Esophagus muscularis mucosa (tissue), 4 donors: ENCODE data around the gene TRIM63. TPM values are rescaled to one million over a fixed set of nuclear protein-coding genes. Genes with fewer than 3 reads are reported as not detected.

Experiments
- DNase-seq: peaks from one replicate; pipeline ENCODE4 v3.0.0-alpha.2; 2017; ENCODE audit errors: extremely low spot score
- H3K27ac ChIP-seq, 4 donors: fragments of 200-600 bp; sonication (generic); replicated peaks in 1 of 4; 1 replicate in 3 of 4; 2 replicates in 1 of 4; pipeline ENCODE4 v1.5.1; 2016 to 2019; ENCODE audit warnings: mild to moderate bottlenecking in 1 of 4
- H3K27me3 ChIP-seq, 4 donors: fragments of 200-600 bp; sonication (generic); one replicate each; pipeline versions ENCODE4 v1.5.1 to v1.6.0; 2016 to 2019
- H3K36me3 ChIP-seq, 4 donors: fragments of 200-600 bp; sonication (generic); one replicate each; pipeline ENCODE4 v1.5.1; 2016 to 2019
- H3K4me1 ChIP-seq, 4 donors: fragments of 200-600 bp; sonication (generic); one replicate each; pipeline ENCODE4 v1.5.1; 2016 to 2019
- H3K4me3 ChIP-seq, 4 donors: fragments of 200-600 bp; sonication (generic); 1 replicate in 2 of 4; 2 replicates in 2 of 4; pipeline ENCODE4 v1.5.1; 2016 to 2019; ENCODE audit warnings: mild to moderate bottlenecking in 4 of 4, moderate library complexity in 1 of 4
- H3K9me3 ChIP-seq, 4 donors: fragments of 200-600 bp; sonication (generic); 1 replicate in 3 of 4; 2 replicates in 1 of 4; pipeline ENCODE4 v1.5.1; 2016 to 2019
- EP300 ChIP-seq: sonication (generic); formaldehyde crosslinking; IDR thresholded peaks from one replicate; pipeline ENCODE4 v1.6.1; 2017; ENCODE audit warnings: antibody characterized with exemption
- POLR2A ChIP-seq: fragments of 450-650 bp; IDR thresholded peaks from one replicate; pipeline ENCODE4 v1.6.1; 2017; ENCODE audit warnings: antibody characterized with exemption, moderate library complexity, mild to moderate bottlenecking, low read depth
- POLR2AphosphoS5 ChIP-seq, 2 donors: sonication (generic); formaldehyde crosslinking; IDR thresholded peaks; one replicate each; pipeline ENCODE4 v1.6.1; 2017; ENCODE audit warnings: antibody characterized with exemption in 2 of 2
- WGBS: methylation state at CpG from one replicate; pipeline ENCODE4 v1.1.5; 2018; 5-methylcytosine and 5-hydroxymethylcytosine counted together
- intact Hi-C: fragments of 100-400 bp; cut with DNase I; formaldehyde crosslinking; loops from one replicate; pipeline ENCODE4 v1.15.1; 2023
- total RNA-seq, 4 donors: library from RNA; depleted of rRNA; stranded (reverse); fragments of >200 nt; gene quantifications; one replicate each; pipeline versions ENCODE4 v1.1.0 to v1.2.1, GENCODE V29; 2016
- TF ChIP-seq, protein P1 (sequence below), 3 experiments: fragments of 200-600 bp in 2 of 3; fragments of 450-650 bp in 1 of 3; sonication (generic) in 2 of 3; IDR thresholded peaks; one replicate each; pipeline ENCODE4 v1.5.1; 2017 to 2019; ENCODE audit warnings: antibody characterized with exemption in 3 of 3, mild to moderate bottlenecking in 2 of 3, moderate library complexity in 1 of 3

TRIM63 gene
- total RNA-seq, 4 donors from 2014 or later = 0.42 to 4.1 (median 2.1) TPM; not detected in 1

- Histone ChIP-seq H3K27ac (no peak overlapping the region), H3K4me3 (no peak overlapping the region), H3K4me1 (peaks cover 0 to 4% (median 0%) of the 10 kb centered on the region in 4 donors), H3K27me3 (peaks cover 0 to 30% (median 2%) of the 10 kb centered on the region in 4 donors), H3K36me3 (no peaks in the 10 kb centered on the region), H3K9me3 (no peaks in the 10 kb centered on the region)
- TF ChIP-seq, protein P1, sequence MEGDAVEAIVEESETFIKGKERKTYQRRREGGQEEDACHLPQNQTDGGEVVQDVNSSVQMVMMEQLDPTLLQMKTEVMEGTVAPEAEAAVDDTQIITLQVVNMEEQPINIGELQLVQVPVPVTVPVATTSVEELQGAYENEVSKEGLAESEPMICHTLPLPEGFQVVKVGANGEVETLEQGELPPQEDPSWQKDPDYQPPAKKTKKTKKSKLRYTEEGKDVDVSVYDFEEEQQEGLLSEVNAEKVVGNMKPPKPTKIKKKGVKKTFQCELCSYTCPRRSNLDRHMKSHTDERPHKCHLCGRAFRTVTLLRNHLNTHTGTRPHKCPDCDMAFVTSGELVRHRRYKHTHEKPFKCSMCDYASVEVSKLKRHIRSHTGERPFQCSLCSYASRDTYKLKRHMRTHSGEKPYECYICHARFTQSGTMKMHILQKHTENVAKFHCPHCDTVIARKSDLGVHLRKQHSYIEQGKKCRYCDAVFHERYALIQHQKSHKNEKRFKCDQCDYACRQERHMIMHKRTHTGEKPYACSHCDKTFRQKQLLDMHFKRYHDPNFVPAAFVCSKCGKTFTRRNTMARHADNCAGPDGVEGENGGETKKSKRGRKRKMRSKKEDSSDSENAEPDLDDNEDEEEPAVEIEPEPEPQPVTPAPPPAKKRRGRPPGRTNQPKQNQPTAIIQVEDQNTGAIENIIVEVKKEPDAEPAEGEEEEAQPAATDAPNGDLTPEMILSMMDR (IDR thresholded peaks at IDR 0.05) = no peak
- TF ChIP-seq POLR2A = no peak
- TF ChIP-seq EP300 = no peak
- no peak for TF ChIP-seq POLR2AphosphoS5 (IDR thresholded peaks at IDR 0.05)
- intact Hi-C loops = no loop called here
- 82% methylated on average over 3 of the region's 3 CpGs for WGBS
- DNase-seq = no peak
Observed at GRCh38 chr1:26082020-26082350, 14.6 kb upstream of the TRIM63 start.

DNA sequence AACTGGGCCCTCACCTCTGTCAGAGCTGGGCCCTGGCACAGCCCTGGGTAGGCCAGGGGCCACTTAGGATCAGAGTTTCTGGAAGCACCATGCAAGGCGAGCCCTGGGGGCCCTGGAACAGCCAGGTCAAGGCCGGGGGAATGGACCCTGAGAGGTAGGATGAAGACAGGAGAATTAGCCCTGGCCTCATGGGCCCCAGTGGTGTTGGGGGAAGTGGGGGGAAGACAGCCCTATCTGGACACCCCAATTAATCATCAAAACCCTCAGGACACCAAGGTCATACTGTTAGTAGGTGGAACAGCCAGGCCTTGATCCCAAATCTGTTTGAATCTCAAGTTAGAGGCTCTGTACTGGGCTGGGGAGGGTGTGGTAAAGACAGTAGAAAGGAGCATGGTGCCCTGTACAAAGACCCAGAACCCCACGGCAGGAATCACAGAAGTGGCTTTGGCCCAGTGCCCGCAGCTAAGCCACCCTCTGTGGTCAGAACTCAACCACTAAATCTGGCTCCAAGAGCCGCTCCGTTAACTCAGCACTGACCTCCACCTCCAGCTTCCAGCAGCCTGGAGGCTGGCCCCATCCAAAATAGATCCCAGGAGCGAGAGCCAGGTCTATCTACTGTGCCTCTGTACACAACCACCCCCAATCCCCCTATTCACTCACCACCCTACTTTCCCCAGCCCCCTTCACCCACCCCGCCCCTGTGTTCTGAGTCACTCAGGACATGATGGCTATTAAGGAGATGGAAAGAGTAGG is 14.0 kb upstream of the TRIM63 start:
- Histone ChIP-seq H3K9me3 (no peaks in the 10 kb centered on the region), H3K4me3 (no peak overlapping the region), H3K36me3 (no peaks in the 10 kb centered on the region), H3K4me1 (peaks cover 0 to 4% (median 0%) of the 10 kb centered on the region in 4 donors), H3K27me3 (peaks cover 0 to 33% (median 2%) of the 10 kb centered on the region in 4 donors), H3K27ac (no peak overlapping the region)
- intact Hi-C loops = no loop called here
- TF ChIP-seq POLR2A = no peak
- no peak for TF ChIP-seq EP300
- no peak for TF ChIP-seq POLR2AphosphoS5 (IDR thresholded peaks at IDR 0.05)
- TF ChIP-seq, protein P1 (IDR thresholded peaks at IDR 0.05) = no peak
- no peak for DNase-seq
- 83% methylated on average over 8 of the region's 8 CpGs for WGBS

GRCh38 chr1:26079960-26080814 is 12.8 kb upstream of the TRIM63 start:
- TF ChIP-seq POLR2A = no peak
- intact Hi-C loops = no loop called here
- no peak overlapping the region for H3K4me3 ChIP-seq
- peaks cover 0 to 36% (median 0%) of the 10 kb centered on the region in 4 donors for H3K27me3 ChIP-seq
- H3K27ac ChIP-seq = no peak overlapping the region
- peaks cover 0 to 4% (median 0%) of the 10 kb centered on the region in 4 donors for H3K4me1 ChIP-seq
- WGBS = 67% methylated on average over 9 of the region's 9 CpGs
- H3K9me3 ChIP-seq = no peaks in the 10 kb centered on the region
- no peak for DNase-seq
- no peaks in the 10 kb centered on the region for H3K36me3 ChIP-seq

DNA sequence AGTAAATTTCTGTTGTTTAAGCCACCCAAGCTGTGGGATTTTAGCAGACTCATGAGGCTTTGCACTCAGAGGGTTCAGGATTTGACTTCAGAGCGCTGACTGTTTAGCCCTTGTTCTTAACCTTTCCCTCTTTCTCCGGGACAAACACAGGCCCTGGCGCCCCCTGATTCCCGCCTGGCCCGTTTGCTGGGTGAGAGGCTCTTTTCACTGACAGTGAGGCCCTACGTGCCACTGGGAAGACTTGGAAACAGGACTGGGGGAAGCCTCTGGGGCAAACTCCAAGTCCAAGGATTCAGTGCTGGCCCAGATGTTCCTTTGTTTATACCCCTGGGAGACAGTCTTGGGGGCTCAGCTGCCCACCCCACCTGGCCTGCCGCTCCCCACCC is 11.7 kb upstream of the TRIM63 start:
- Histone ChIP-seq H3K36me3 (no peaks in the 10 kb centered on the region), H3K4me3 (no peak overlapping the region), H3K27ac (no peak overlapping the region), H3K4me1 (peaks cover 0 to 4% (median 0%) of the 10 kb centered on the region in 4 donors), H3K9me3 (no peaks in the 10 kb centered on the region), H3K27me3 (peaks cover 0 to 36% (median 0%) of the 10 kb centered on the region in 4 donors)
- WGBS = 63% methylated on average over 7 of the region's 7 CpGs
- no peak for DNase-seq
- intact Hi-C loops = no loop called here
- no peak for TF ChIP-seq POLR2AphosphoS5 (IDR thresholded peaks at IDR 0.05)
- TF ChIP-seq POLR2A = no peak
- TF ChIP-seq EP300 = no peak
- TF ChIP-seq, protein P1 (IDR thresholded peaks at IDR 0.05) = no peak
